Esophagus (tissue), 2 donors: ENCODE measurements around the gene UBE2R2. TPM values are rescaled to one million over a fixed set of nuclear protein-coding genes. Genes with fewer than 3 reads are reported as not detected.
"Not testable (repeated sequence)": the region's sequence is repeated elsewhere in the genome, so short reads cannot be mapped to it uniquely, and the experiment has no call there.

Experiments used
- H3K27ac ChIP-seq, 2 donors: one replicate each; pipeline ENCODE4 v1.5.1; 2013; ENCODE audit warnings: low read depth in 2 of 2, mild to moderate bottlenecking in 2 of 2, inconsistent platforms in 1 of 2, low read length in 1 of 2, moderate library complexity in 1 of 2
- H3K27me3 ChIP-seq, 2 donors: one replicate each; pipeline ENCODE4 v1.6.1; 2013; ENCODE audit warnings: low read length in 2 of 2, control low read depth in 1 of 2, mild to moderate bottlenecking in 1 of 2; ENCODE audit not compliant: insufficient read depth in 2 of 2, control insufficient read depth in 1 of 2
- H3K36me3 ChIP-seq, 2 donors: one replicate each; pipeline ENCODE4 v1.6.1; 2013; ENCODE audit warnings: low read length in 1 of 2; ENCODE audit not compliant: control insufficient read depth in 2 of 2, insufficient read depth in 2 of 2
- H3K4me1 ChIP-seq, 2 donors: one replicate each; pipeline ENCODE4 v1.6.1; 2013; ENCODE audit warnings: low read length in 1 of 2; ENCODE audit not compliant: control insufficient read depth in 2 of 2, insufficient read depth in 2 of 2
- H3K4me3 ChIP-seq, 2 donors: one replicate each; pipeline ENCODE4 v1.5.1; 2013; ENCODE audit warnings: low read length in 2 of 2, mild to moderate bottlenecking in 2 of 2, low read depth in 1 of 2, moderate library complexity in 1 of 2
- H3K9me3 ChIP-seq, 2 donors: one replicate each; pipeline ENCODE4 v1.6.1; 2013; ENCODE audit warnings: mild to moderate bottlenecking in 2 of 2, low read depth in 1 of 2, low read length in 1 of 2, moderate library complexity in 1 of 2; ENCODE audit not compliant: control insufficient read depth in 2 of 2, insufficient read depth in 1 of 2
- WGBS, 2 donors: extraction: QIAGEN DNeasy Blood & Tissue Kit; methylation state at CpG; one replicate each; pipeline ENCODE4 v1.1.7; 2013; 5-methylcytosine and 5-hydroxymethylcytosine counted together
- polyA plus RNA-seq, 2 donors: library from polyadenylated mRNA; stranded (reverse); fragments of 200-250 nt; gene quantifications; one replicate each; pipeline ENCODE4 v1.2.3, GENCODE V29; 2013
- donor health status: healthy with polysubstance abuse.
- donor health status: Bipolar disorder and iron deficiency.

The UBE2R2 gene
- polyA plus RNA-seq, 2 donors, result 16.5 to 16.6 TPM

DNA sequence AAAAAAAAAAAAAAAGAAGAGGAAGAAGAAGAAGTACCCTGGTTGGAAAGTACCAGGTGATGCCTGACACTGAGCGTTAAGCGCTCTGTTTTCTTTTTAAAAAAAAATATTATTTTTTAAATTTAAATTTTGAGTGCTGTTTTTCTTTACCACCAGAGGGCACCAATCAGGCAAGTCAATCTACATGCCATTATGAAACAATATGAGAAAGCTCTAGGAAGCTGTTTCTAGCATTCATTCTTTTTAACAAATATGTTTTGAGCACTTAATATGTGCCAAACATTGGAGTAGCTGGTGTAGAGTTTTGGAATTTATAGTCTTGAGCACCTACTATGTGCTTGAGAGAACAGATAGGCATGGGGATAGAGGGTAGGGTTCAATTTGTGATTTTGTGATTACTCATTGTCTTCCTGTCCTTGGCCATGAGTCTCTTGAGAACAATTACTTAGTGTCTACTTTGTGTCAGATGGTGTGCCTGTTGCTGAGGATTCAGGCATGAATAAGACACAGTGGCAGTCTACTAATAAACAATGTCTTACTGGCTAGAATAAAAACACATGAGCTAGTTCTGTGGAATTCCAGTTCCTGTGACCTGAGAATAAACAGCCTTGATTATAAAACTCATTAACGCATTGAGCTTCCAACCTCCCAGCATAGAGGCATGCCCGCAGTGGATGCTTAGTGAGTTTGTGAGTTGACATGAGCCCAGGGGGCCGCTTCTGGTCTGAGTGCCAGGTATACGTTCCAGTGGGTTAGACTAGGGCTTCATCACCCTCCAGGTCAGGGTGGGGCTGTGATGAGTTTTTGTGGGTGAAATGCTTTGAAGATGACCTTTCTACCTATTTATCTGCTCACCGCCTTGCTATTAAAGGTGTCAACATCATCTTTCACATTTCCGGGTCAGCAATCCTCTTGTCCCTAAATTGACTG lies 3.0 kb upstream of the UBE2R2 start:
- no peaks in the 10 kb centered on the region for H3K9me3 ChIP-seq
- WGBS, 2 donors, result 58 to 61% methylated on average over 8 of the region's 8 CpGs
- H3K4me3 ChIP-seq, result no peak overlapping the region
- no peaks in the 10 kb centered on the region for H3K36me3 ChIP-seq
- no peaks in the 10 kb centered on the region for H3K27me3 ChIP-seq
- H3K27ac ChIP-seq, result peak overlapping the region; percentile 61 to 92
- H3K4me1 ChIP-seq, result no peaks in the 10 kb centered on the region

DNA sequence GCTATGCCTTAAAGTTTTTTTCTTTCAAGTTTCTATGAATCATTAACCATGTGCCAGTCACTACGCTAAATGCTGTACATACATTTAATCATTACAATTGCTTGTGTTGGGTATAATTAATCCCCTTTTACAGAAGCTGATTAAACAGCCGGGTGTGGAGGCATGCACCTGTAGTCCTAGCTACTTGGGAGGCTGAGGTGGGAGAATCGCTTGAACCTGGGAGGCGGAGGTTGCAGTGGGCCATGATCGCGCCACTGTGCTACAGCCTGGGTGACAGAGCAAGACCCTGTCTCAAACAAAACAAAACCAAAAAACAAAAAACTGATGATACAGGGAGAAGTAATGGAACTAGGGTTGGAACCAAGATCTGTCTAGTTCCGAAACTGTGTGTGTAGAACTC lies 1.2 kb upstream of the UBE2R2 start:
- no peaks in the 10 kb centered on the region for H3K9me3 ChIP-seq
- no peaks in the 10 kb centered on the region for H3K27me3 ChIP-seq
- H3K4me1 ChIP-seq, result no peaks in the 10 kb centered on the region
- WGBS, 2 donors, result 88 to 93% methylated on average over 7 of the region's 7 CpGs
- no peak overlapping the region for H3K4me3 ChIP-seq
- no peaks in the 10 kb centered on the region for H3K36me3 ChIP-seq
- H3K27ac ChIP-seq, result peak overlapping the region; percentile 97 to 98

DNA sequence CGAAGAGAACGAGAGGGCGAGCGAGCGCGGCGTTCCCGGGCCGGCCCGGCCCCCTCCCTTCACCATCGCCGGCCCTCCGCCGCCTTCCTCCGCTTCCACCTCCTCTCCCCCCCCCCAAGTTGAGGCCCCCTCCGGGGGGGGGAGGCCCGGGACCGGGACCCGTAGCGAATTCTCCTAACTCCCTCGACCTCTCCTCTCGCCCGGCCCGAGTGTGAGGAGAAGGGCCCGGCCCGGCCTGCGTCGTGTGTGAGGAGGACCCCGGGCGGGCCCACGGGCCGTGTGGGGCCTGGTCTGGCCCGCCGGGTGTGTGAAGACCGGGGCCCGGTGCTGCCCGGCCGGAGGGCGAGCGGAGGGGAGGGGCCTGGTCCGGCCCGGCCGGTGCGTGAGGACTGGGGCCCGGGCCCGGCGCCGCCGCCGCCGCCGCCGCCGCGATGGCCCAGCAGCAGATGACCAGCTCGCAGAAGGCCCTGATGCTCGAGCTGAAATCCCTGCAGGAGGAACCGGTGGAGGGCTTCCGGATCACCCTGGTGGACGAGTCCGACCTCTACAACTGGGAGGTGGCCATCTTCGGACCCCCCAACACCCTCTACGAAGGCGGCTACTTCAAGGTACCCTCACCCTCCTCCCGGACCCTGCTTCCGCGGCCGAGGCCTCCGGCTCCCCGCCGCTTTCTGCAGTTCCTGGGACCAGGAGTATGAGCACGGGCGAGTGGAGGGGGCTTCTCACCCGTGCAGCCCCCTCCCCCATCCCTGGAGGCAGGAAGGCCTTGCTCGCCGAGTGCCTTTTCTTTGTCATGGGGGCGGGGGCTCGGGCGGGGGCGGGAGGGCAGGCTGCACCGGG lies 587 bp downstream of the UBE2R2 start:
- Histone ChIP-seq H3K27me3 (no peaks in the 10 kb centered on the region), H3K36me3 (no peaks in the 10 kb centered on the region), H3K9me3 (no peaks in the 10 kb centered on the region), H3K4me3 (peak overlapping the region; percentile 92 to 98), H3K4me1 (no peaks in the 10 kb centered on the region), H3K27ac (peak overlapping the region; percentile 96 to 98)
- 1% methylated on average over 44 to 81 of the region's 81 CpGs for WGBS, 2 donors

DNA sequence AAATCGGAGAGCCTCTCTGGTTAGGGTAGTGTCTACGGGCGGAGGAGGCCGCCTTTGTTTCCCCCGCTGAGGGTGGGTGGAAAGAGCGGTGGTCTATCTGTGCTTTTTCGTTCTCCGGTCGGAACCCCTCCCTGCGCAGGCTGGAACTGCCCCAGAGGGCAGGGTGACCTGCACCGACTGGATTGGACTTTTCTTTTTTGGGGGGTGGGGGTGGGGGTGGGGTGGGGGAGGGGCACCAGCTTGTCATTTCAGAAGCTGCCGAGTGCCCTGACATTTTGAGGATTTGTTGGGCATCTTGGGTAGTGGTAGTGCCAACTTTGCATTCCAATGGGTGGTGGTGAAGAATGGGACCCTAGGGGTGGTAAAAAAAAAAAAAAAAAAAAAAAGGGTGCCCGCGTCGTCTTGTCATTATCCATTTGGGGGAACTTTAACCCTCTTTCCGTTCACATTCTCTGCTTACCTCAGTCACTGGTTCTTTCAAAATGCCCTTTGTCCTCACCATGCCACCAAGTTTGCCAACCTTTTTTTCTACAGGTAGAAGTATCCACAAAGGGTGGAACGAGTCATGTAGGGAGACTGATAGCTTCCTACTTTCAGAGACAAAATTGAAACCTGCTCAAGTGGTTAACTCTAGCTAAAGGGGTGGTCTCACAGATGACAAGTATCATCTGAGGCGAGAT lies 1.3 kb downstream of the UBE2R2 start:
- peak overlapping the region; percentile 96 to 98 for H3K27ac ChIP-seq
- no peaks in the 10 kb centered on the region for H3K36me3 ChIP-seq
- peak overlapping the region; percentile 92 to 98 for H3K4me3 ChIP-seq
- H3K27me3 ChIP-seq, result no peaks in the 10 kb centered on the region
- no peaks in the 10 kb centered on the region for H3K4me1 ChIP-seq
- 1% methylated on average over 16 to 18 of the region's 18 CpGs for WGBS, 2 donors
- H3K9me3 ChIP-seq, result no peaks in the 10 kb centered on the region

DNA sequence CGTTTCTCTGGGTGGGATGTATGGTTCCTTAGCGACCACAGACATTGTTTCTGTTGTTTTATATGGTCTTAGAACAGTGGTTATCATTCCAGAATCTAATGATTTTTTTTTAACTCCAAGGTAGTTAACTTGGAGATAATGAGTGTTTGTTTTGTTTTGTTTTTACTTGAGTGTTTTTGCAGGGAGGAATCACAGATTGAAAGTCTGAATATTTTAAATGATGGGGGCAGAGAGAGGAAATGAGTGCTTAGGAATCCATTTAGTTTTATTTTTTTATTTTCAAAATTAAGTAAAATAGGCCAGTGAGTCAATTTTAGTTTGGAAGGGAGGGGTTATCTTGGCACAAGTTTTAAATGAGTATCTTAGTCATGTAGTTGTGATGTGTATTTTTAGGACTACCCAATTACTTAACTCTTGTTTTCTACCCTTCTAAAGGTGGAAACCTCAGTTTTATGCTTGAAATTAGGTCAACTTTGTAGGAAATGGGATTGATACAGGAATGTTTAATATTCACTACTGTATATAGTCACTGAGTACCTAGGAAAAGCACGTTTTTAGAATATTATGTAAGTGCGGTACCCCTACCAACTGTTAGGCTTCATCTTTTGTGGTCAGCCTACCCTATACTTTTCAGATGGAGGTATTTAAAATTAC lies 2.0 kb downstream of the UBE2R2 start:
- Histone ChIP-seq H3K4me3 (peak overlapping the region; percentile 92 to 98), H3K27ac (peak overlapping the region; percentile 96 to 98), H3K27me3 (no peaks in the 10 kb centered on the region), H3K9me3 (no peaks in the 10 kb centered on the region), H3K4me1 (no peaks in the 10 kb centered on the region), H3K36me3 (no peaks in the 10 kb centered on the region)
- WGBS, 2 donors, result 16 to 21% methylated on average over 4 of the region's 4 CpGs

DNA sequence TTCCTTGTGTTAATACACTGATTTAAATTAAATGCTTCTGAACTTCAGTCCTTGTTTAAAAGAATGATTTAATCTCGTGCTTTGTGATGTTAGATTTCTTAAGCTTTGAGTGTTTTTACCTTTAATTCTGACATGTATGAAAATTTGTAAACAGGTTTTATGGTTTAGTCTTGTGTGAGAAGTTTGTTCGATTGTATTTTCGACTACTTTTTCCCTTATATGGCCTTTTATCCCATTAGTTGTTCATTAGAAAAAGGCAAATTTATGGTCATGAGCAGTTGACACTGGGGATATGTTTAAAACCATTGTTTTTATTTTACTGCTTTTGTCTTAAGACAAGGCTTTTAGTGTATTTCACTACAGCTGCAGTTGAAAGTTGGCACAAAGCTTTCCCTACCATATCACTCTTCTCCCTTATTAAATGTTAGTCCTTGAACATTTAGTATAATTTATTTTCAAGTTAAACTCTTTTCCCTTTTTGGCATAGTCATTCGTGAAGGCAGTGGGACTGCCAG lies 3.3 kb downstream of the UBE2R2 start:
- H3K27ac ChIP-seq, result no peak overlapping the region
- no peaks in the 10 kb centered on the region for H3K4me1 ChIP-seq
- no peaks in the 10 kb centered on the region for H3K36me3 ChIP-seq
- H3K4me3 ChIP-seq, result no peak overlapping the region
- no peaks in the 10 kb centered on the region for H3K9me3 ChIP-seq
- H3K27me3 ChIP-seq, result no peaks in the 10 kb centered on the region
- 34 to 47% methylated on average over 4 of the region's 4 CpGs for WGBS, 2 donors

DNA sequence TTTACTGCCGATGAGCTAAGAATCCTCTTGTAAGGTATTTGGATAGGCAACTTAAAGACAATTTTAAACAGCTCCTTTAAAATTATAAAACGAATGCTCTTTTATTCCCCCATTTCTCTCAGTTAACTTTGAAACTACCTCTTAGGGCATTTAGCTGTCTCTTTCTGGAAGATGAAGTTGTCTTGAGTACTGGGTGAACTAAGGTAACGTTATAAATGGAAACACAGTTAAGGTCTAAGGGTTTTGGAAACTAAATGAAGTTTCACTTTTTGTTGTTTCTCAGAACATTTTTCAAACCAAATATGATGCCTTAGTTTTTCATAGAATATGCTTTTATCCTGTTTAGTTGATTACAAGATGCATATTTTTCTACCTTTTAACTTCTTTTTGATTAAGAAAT lies 6.8 kb downstream of the UBE2R2 start:
- H3K4me3 ChIP-seq, result no peak overlapping the region
- no peaks in the 10 kb centered on the region for H3K9me3 ChIP-seq
- H3K4me1 ChIP-seq, result no peaks in the 10 kb centered on the region
- no peaks in the 10 kb centered on the region for H3K36me3 ChIP-seq
- no peak overlapping the region for H3K27ac ChIP-seq
- H3K27me3 ChIP-seq, result no peaks in the 10 kb centered on the region
- 80 to 83% methylated on average over 3 of the region's 3 CpGs for WGBS, 2 donors

DNA sequence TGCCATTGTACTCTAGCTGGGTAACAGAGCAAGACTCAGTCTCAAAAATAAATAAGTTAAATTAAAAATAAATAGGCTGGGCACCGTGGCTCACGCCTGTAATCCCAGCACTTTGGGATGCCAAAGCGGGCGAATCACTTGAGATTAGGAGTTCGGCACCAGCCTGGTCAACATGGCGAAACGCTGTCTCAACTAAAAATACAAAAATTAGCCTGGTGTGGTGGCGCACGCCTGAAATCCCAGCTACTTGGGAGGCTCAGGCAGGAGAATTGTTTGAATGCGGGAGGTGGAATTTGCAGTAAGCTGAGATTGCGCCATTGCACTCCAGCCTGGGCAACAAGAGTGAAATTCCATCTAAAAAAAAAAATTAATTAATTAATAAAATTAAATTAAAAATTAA lies 10.3 kb downstream of the UBE2R2 start:
- not testable (repeated sequence) for H3K4me3 ChIP-seq, H3K9me3 ChIP-seq, H3K27me3 ChIP-seq, H3K27ac ChIP-seq, H3K4me1 ChIP-seq, H3K36me3 ChIP-seq
- WGBS, 2 donors, result 95 to 99% methylated on average over 11 of the region's 11 CpGs
